HTERT RPE-1 (cell line): Measurements from ENCODE around the gene CA9.

Experiments
- in situ Hi-C: fragments of 300-500 bp; cut with MboI; formaldehyde crosslinking; loops from 4 replicates; pipeline ENCODE4 v1.14.3; 2020; ENCODE audit warnings: low sequenced_read_pairs

CA9 gene

GRCh38 chr9:35714123-35714522 lies 40.4 kb downstream of the CA9 start:
- in situ Hi-C loops, result no loop called here

- in situ Hi-C loops, result no loop called here
These were observed 41.0 kb downstream of the CA9 start for GRCh38 chr9:35714579-35715252.

GRCh38 chr9:35716230-35716629 lies 42.5 kb downstream of the CA9 start:
- in situ Hi-C loops, result no loop called here

GRCh38 chr9:35717132-35717870 lies 43.6 kb downstream of the CA9 start:
- in situ Hi-C loops, result no loop called here

GRCh38 chr9:35718721-35719511 lies 45.2 kb downstream of the CA9 start:
- in situ Hi-C loops, result no loop called here

- in situ Hi-C loops, result no loop called here
These were observed 45.8 kb downstream of the CA9 start for GRCh38 chr9:35719546-35719945.

- in situ Hi-C loops, result no loop called here
These were observed 49.7 kb downstream of the CA9 start for GRCh38 chr9:35723426-35723825.

GRCh38 chr9:35723908-35724307 lies 50.2 kb downstream of the CA9 start:
- in situ Hi-C loops, result no loop called here

GRCh38 chr9:35725362-35725761 lies 51.6 kb downstream of the CA9 start:
- in situ Hi-C loops, result no loop called here

- in situ Hi-C loops, result no loop called here
These were observed 53.2 kb downstream of the CA9 start for GRCh38 chr9:35726931-35727330.

GRCh38 chr9:35727676-35728040 lies 53.9 kb downstream of the CA9 start:
- in situ Hi-C loops, result no loop called here

GRCh38 chr9:35728041-35728971 lies 54.6 kb downstream of the CA9 start:
- in situ Hi-C loops, result no loop called here

GRCh38 chr9:35729101-35729500 lies 55.4 kb downstream of the CA9 start:
- in situ Hi-C loops, result no loop called here

GRCh38 chr9:35729700-35730485 lies 56.2 kb downstream of the CA9 start:
- in situ Hi-C loops, result no loop called here

- in situ Hi-C loops, result no loop called here
These were observed 56.7 kb downstream of the CA9 start for GRCh38 chr9:35730486-35730854.
